ENCODE measurements around the gene BMP7. TPM values are rescaled to one million over a fixed set of nuclear protein-coding genes. Genes with fewer than 3 reads are reported as not detected.

Gene BMP7
- total RNA-seq, 4 donors from 2014 or later = 19.2 to 39.2 (median 28.2) TPM

DNA sequence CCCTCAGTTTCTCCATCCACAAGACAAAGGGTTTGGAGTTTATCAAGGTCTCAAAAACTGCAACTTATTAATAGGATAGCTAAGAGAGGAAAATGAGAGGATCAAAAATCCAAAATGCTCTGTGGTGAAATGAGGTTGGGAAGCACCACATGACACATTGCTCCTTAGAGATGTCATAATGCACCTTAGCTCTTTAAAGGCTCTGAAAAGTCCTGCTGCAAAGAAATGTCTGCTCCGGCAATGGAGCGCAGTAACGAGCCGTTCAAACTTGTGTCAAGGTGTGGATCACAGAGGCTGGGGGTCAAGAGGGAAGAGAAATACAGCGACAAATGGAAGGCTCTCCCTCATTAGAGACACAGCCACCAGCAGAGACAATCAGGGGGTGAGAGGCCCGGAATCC lies 53.1 kb downstream of the BMP7 start:
- Histone ChIP-seq H3K36me3 (no peaks in the 10 kb centered on the region), H3K9me3 (no peaks in the 10 kb centered on the region), H3K27ac (peak overlapping the region; percentile 2), H3K4me3 (no peak overlapping the region), H3K27me3 (no peaks in the 10 kb centered on the region), H3K4me1 (peaks cover 16% of the 10 kb centered on the region)
- WGBS = 96% methylated on average over 6 of the region's 6 CpGs
- DNase-seq (ENCODE audit: low spot score in 2 of 2) = no peak
- TF ChIP-seq EP300 (IDR thresholded peaks at IDR 0.05) (no peak), POLR2AphosphoS5 (IDR thresholded peaks at IDR 0.05) (no peak), POLR2A (IDR thresholded peaks at IDR 0.05) (no peak)
- TF ChIP-seq, protein P1, sequence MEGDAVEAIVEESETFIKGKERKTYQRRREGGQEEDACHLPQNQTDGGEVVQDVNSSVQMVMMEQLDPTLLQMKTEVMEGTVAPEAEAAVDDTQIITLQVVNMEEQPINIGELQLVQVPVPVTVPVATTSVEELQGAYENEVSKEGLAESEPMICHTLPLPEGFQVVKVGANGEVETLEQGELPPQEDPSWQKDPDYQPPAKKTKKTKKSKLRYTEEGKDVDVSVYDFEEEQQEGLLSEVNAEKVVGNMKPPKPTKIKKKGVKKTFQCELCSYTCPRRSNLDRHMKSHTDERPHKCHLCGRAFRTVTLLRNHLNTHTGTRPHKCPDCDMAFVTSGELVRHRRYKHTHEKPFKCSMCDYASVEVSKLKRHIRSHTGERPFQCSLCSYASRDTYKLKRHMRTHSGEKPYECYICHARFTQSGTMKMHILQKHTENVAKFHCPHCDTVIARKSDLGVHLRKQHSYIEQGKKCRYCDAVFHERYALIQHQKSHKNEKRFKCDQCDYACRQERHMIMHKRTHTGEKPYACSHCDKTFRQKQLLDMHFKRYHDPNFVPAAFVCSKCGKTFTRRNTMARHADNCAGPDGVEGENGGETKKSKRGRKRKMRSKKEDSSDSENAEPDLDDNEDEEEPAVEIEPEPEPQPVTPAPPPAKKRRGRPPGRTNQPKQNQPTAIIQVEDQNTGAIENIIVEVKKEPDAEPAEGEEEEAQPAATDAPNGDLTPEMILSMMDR (IDR thresholded peaks at IDR 0.05) = no peak

DNA sequence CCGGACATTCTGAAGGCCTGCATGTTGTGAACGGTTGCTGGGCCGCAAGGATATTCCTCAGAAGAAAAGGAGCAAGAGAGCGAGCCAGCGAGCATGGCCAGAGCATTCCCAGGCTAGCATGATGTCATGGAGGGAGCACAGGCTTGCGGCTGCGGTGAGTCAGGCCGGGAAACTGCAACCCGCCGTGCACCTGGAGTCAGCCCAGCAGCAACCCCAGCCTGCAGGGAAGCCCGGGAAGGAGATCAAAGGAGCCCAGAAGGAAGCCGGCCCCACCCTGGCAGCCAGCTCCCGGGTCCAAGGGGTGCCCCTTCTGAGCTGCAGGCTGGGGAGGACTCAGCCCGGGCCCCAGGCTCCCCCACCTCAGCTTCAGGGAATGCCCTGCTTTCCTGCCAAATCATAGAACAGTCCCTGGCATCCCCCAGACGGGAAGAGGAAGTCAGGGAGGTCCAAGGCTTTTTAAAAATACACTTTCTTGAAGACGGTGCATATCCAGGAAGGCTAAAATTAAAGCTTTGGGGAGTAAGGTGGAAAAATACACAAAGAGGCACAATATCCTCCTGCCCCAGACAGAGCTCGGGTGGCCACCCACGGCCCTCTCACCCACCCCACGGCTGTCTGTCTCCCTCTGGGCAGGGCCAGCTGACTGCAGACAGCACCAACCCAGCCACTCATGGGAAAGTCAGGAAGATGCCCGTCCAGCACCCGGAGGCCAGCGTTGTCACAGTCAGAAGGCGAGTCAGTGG lies 53.7 kb downstream of the BMP7 start:
- Histone ChIP-seq H3K36me3 (no peaks in the 10 kb centered on the region), H3K9me3 (no peaks in the 10 kb centered on the region), H3K27me3 (no peaks in the 10 kb centered on the region), H3K4me1 (peaks cover 16% of the 10 kb centered on the region), H3K4me3 (no peak overlapping the region), H3K27ac (peak overlapping the region; percentile 2)
- 24% methylated on average over 18 of the region's 23 CpGs for WGBS
- no peak for TF ChIP-seq POLR2AphosphoS5 (IDR thresholded peaks at IDR 0.05)
- TF ChIP-seq, protein P1 (IDR thresholded peaks at IDR 0.05) = no peak
- no peak for TF ChIP-seq POLR2A (IDR thresholded peaks at IDR 0.05)
- TF ChIP-seq EP300 (IDR thresholded peaks at IDR 0.05) = no peak
- DNase-seq (ENCODE audit: low spot score in 2 of 2) = peak; percentile 83 to 84

DNA sequence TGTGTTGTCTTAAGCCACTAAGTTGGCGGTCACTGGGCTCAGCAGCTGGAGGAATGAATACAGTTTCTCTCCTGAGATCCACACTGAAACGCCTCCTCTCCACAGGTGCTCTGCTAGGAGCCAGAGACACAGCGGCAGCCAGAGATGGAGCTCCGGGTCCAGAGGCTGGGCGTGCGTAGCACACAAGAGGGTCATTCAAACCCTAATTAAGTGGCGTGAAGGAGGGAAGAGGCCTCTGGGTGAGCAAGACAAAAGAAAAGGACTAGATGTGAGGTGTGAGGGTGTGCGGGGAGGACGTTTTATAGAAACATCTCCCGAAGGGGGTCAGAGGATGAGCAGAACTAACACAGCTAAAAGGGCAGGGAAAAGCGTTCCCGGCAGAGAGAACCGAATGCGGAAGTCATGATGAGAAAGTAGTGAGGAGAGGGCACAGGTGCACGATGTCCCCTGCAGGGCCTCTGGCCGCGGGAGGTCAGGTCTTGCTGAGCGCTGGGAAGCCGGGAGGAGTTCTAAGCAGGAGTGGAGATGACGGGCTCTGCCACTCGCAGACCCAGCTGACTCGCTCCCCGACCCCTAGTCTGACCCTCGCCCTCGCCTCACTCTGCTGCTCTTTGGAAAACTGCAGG lies 54.4 kb downstream of the BMP7 start:
- Histone ChIP-seq H3K4me3 (no peak overlapping the region), H3K27me3 (no peaks in the 10 kb centered on the region), H3K4me1 (peaks cover 16% of the 10 kb centered on the region), H3K9me3 (no peaks in the 10 kb centered on the region), H3K27ac (no peak overlapping the region), H3K36me3 (no peaks in the 10 kb centered on the region)
- 71% methylated on average over 20 of the region's 25 CpGs for WGBS
- no peak for DNase-seq (ENCODE audit: low spot score in 2 of 2)
- TF ChIP-seq POLR2AphosphoS5 (IDR thresholded peaks at IDR 0.05) = no peak
- TF ChIP-seq, protein P1 (IDR thresholded peaks at IDR 0.05) = no peak
- no peak for TF ChIP-seq POLR2A (IDR thresholded peaks at IDR 0.05)
- no peak for TF ChIP-seq EP300 (IDR thresholded peaks at IDR 0.05)

DNA sequence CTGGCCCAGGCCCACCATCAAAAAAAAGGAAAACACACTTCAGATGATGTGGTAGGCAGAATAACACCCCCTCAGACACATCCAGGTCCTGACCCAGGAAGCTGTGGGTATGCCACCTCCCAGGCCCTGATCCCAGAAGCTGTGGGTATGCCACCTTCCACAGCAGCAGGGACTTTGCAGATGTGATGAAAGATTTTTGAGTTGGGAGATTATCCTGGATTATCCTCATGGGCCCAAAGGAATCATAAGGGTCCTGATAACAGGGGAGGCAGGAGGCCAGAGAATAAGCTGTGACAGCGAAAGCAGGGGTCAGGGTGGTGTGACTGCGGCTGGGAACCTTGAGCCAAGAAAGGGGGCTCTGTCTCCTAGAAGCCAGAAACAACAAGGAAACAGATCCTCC lies 55.0 kb downstream of the BMP7 start:
- Histone ChIP-seq H3K27me3 (no peaks in the 10 kb centered on the region), H3K27ac (no peak overlapping the region), H3K4me3 (no peak overlapping the region), H3K4me1 (peaks cover 16% of the 10 kb centered on the region), H3K9me3 (no peaks in the 10 kb centered on the region), H3K36me3 (no peaks in the 10 kb centered on the region)
- 100% methylated on average over 2 of the region's 2 CpGs for WGBS
- TF ChIP-seq, protein P1 (IDR thresholded peaks at IDR 0.05) = no peak
- TF ChIP-seq EP300 (IDR thresholded peaks at IDR 0.05) = no peak
- TF ChIP-seq POLR2A (IDR thresholded peaks at IDR 0.05) = no peak
- no peak for TF ChIP-seq POLR2AphosphoS5 (IDR thresholded peaks at IDR 0.05)
- DNase-seq (ENCODE audit: low spot score in 2 of 2) = no peak

DNA sequence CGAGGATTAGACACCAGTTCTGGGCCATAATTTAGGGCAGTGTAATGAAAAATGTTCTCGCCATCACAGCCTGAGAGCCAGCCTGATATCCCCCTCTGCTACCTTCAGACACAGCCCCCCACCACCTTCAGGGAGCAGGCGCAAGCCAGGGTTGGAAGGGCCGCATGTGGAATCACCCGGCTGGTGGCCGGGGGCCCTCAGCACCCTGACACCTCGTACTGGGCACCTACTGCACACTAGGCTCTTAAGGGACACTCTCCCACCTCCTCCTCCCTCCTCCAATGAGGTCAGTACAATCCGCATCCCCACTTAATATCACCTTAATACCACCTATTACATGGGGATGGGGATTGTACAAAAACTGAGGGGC lies 55.5 kb downstream of the BMP7 start:
- Histone ChIP-seq H3K4me1 (peaks cover 19% of the 10 kb centered on the region), H3K4me3 (no peak overlapping the region), H3K36me3 (no peaks in the 10 kb centered on the region), H3K27ac (no peak overlapping the region), H3K27me3 (no peaks in the 10 kb centered on the region), H3K9me3 (no peaks in the 10 kb centered on the region)
- WGBS = 94% methylated on average over 8 of the region's 8 CpGs
- TF ChIP-seq POLR2A (IDR thresholded peaks at IDR 0.05) = no peak
- DNase-seq (ENCODE audit: low spot score in 2 of 2) = no peak
